ENCODE measurements around the gene IGF2BP3. TPM values are rescaled to one million over a fixed set of nuclear protein-coding genes. Genes with fewer than 3 reads are reported as not detected.

The IGF2BP3 gene
- total and polyA plus RNA-seq, 10 of the 15 experiments (the other 5 are each of a cell fraction or from before 2014, with no cell fraction given) = 4.6 to 61.2 (median 36.9) TPM

- no peak for TF ChIP-seq BACH1 (IDR thresholded peaks at IDR 0.05; ENCODE audit: borderline replicate concordance)
- TF ChIP-seq PAX5 (IDR thresholded peaks at IDR 0.05; ENCODE audit: borderline replicate concordance, low read depth, low read length) = no peak
- TF ChIP-seq PRDM15 (CRISPR knock-in tag; IDR thresholded peaks at IDR 0.05) = no peak
- TF ChIP-seq ZNF687 (IDR thresholded peaks at IDR 0.05) = no peak
- TF ChIP-seq NR2F1 (conservative IDR thresholded peaks at IDR 0.05) = no peak
- TF ChIP-seq CHD1 (IDR thresholded peaks at IDR 0.05; ENCODE audit: low read depth, low read length) = no peak
- no peak for TF ChIP-seq CEBPZ (IDR thresholded peaks at IDR 0.05; ENCODE audit: low read depth, low read length)
Observed at GRCh38 chr7:23393636-23394035, 76.7 kb downstream of the IGF2BP3 start (continued).

Data from GM12878 (cell line).